Measurements from ENCODE around the gene DPP4.

The DPP4 gene

DNA sequence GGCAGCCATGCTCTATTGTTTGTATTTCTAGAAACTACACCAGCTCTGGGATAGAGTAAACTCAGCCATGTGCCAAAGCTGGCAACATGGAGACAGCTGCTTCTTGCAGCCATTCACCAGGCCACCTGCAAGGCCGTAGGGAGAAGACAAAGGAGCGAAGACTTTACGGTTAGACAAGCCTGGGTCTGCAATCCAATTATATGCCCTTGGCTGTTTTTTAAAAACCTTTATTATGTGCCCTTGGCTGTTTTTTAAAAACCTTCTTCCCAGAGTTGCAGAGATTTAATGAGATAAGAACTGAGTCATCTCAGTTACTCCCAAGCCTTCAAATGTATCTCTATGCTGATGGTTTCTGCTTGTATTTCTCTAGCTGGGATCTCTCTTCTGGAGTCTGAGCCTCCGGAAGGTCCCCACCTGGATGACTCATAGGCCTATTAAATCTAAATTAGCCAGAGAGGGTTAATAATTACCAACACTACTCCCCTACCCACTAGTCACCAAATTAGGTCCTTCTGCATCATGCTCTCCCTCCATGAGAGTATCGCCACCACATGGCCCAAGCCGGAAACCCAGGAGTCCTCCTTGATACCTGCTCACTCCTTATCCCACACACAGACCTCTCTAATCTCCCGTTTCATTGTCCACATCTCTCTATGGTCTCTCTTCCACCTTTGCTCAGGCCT is 17.5 kb upstream of the DPP4 start:
- H3K9ac ChIP-seq (ENCODE audit: low read length): no peak overlapping the region
- H2AFZ ChIP-seq (ENCODE audit: low read depth, low read length): no peak overlapping the region
- no peaks in the 10 kb centered on the region for H3K36me3 ChIP-seq (replicated peaks; ENCODE audit: low read depth, low read length)
- H4K20me1 ChIP-seq (ENCODE audit: insufficient read depth, low read length): no peaks in the 10 kb centered on the region
- H3K27me3 ChIP-seq (ENCODE audit: low read depth, low read length): no peaks in the 10 kb centered on the region
- no peak overlapping the region for H3K4me3 ChIP-seq (ENCODE audit: low read length)
- H3K4me2 ChIP-seq (ENCODE audit: low read length): no peak overlapping the region
- H3K27ac ChIP-seq (ENCODE audit: low read length): no peak overlapping the region
- no peaks in the 10 kb centered on the region for H3K79me2 ChIP-seq (ENCODE audit: low read length)
- no peaks in the 10 kb centered on the region for H3K9me3 ChIP-seq (ENCODE audit: insufficient read depth, low read length)
- peaks cover 6% of the 10 kb centered on the region; the same call in 1 of the 2 replicates for H3K4me1 ChIP-seq (ENCODE audit: low read length)
- TF ChIP-seq, protein P1, sequence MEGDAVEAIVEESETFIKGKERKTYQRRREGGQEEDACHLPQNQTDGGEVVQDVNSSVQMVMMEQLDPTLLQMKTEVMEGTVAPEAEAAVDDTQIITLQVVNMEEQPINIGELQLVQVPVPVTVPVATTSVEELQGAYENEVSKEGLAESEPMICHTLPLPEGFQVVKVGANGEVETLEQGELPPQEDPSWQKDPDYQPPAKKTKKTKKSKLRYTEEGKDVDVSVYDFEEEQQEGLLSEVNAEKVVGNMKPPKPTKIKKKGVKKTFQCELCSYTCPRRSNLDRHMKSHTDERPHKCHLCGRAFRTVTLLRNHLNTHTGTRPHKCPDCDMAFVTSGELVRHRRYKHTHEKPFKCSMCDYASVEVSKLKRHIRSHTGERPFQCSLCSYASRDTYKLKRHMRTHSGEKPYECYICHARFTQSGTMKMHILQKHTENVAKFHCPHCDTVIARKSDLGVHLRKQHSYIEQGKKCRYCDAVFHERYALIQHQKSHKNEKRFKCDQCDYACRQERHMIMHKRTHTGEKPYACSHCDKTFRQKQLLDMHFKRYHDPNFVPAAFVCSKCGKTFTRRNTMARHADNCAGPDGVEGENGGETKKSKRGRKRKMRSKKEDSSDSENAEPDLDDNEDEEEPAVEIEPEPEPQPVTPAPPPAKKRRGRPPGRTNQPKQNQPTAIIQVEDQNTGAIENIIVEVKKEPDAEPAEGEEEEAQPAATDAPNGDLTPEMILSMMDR (IDR thresholded peaks at IDR 0.05; ENCODE audit: low read depth, low read length): peak; percentile 49
- no peak for TF ChIP-seq EZH2phosphoT487 (IDR thresholded peaks at IDR 0.05; ENCODE audit: low read depth)

DNA sequence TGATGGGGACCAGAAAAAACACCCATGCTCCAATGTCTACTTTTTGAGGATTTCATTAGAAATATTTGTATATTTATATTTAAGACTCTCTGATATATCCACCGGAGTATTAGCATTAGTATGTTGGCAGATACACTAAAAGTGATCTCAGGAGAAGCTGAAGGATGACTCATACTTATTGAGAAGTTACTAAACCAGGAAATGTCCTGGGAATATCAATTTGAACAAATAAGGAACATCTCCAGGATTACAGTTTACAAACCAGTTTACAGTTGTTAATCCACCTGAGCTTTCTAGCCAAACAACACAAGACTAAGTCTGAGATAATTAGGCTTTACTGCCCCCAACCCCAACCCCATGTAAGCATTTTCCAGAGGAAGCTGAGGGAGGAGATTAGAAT is 16.1 kb upstream of the DPP4 start:
- Histone ChIP-seq H3K4me1 (ENCODE audit: low read length) (peaks cover 6% of the 10 kb centered on the region; the same call in 1 of the 2 replicates), H3K9ac (ENCODE audit: low read length) (no peak overlapping the region), H3K4me3 (ENCODE audit: low read length) (no peak overlapping the region), H4K20me1 (ENCODE audit: insufficient read depth, low read length) (no peaks in the 10 kb centered on the region), H3K9me3 (ENCODE audit: insufficient read depth, low read length) (no peaks in the 10 kb centered on the region), H3K79me2 (ENCODE audit: low read length) (no peaks in the 10 kb centered on the region), H3K27me3 (ENCODE audit: low read depth, low read length) (no peaks in the 10 kb centered on the region), H3K4me2 (ENCODE audit: low read length) (no peak overlapping the region), H3K27ac (ENCODE audit: low read length) (no peak overlapping the region), H2AFZ (ENCODE audit: low read depth, low read length) (no peak overlapping the region), H3K36me3 (replicated peaks; ENCODE audit: low read depth, low read length) (no peaks in the 10 kb centered on the region)
- TF ChIP-seq EZH2phosphoT487 (IDR thresholded peaks at IDR 0.05; ENCODE audit: low read depth): no peak
- TF ChIP-seq, protein P1 (IDR thresholded peaks at IDR 0.05; ENCODE audit: low read depth, low read length): no peak

DNA sequence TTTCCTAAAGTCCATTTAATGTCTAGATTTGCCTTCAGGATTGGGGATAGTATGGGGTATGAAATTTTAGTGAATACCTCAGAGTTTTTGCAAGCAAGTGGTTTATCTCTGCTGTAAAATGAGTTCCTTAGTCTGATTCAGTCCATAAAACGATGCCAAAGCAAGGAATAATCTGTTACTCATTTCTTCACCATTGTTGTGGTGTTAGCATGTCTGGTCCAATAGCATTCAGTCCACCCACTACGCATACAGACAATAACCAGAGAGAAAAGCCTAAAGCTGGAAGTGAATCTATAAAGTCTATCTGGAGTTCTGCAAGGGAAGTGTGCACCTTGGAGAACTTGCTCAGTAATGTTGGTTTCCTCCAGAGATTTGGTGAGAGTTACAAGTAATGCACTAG is 12.9 kb upstream of the DPP4 start:
- Histone ChIP-seq H3K36me3 (replicated peaks; ENCODE audit: low read depth, low read length) (no peaks in the 10 kb centered on the region), H3K79me2 (ENCODE audit: low read length) (no peaks in the 10 kb centered on the region), H3K4me1 (ENCODE audit: low read length) (peaks cover 6% of the 10 kb centered on the region; the same call in 1 of the 2 replicates), H3K27ac (ENCODE audit: low read length) (no peak overlapping the region), H3K9me3 (ENCODE audit: insufficient read depth, low read length) (no peaks in the 10 kb centered on the region), H3K4me3 (ENCODE audit: low read length) (no peak overlapping the region), H3K9ac (ENCODE audit: low read length) (no peak overlapping the region), H3K27me3 (ENCODE audit: low read depth, low read length) (peaks cover 2% of the 10 kb centered on the region; the same call in 1 of the 2 replicates), H2AFZ (ENCODE audit: low read depth, low read length) (no peak overlapping the region), H3K4me2 (ENCODE audit: low read length) (no peak overlapping the region), H4K20me1 (ENCODE audit: insufficient read depth, low read length) (no peaks in the 10 kb centered on the region)
- no peak for TF ChIP-seq EZH2phosphoT487 (IDR thresholded peaks at IDR 0.05; ENCODE audit: low read depth)
- TF ChIP-seq, protein P1 (IDR thresholded peaks at IDR 0.05; ENCODE audit: low read depth, low read length): no peak

DNA sequence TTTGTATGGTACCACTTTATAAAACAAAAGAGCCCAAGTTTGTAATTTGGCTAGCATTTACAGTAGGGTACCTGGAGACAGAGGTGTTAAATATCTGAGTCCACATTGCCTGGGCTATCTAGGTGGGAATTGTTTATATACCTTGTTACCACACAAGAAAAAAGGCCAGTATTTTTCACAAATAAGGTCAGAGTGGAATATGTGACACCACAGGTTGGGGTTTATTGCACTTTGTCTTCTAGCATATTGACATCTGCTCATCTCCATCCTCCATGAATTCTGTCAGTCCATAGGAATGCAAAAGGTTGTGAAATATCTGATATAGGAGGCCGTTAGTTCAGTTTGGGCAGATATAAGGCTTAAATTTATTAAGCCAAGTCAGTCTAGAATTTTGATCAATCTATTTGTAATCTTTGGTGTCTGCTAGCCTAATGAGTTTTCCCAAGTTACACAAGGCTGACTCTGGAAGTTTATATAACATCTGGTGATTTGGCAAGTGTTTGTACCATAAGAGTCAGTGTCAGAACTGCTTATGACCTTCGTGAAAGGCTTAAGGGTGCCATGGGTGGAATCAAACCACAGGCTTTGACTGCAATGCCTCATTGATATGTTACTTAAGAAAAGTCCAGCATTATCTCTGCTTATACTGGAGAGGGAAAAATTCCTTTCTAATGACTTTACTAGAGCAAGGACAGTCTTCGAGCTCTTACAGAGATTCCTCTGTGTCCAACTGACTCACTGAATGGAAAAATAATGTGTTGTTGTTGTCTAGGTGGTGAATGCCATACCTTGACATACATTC is 11.3 kb upstream of the DPP4 start:
- Histone ChIP-seq H2AFZ (ENCODE audit: low read depth, low read length) (no peak overlapping the region), H3K4me2 (ENCODE audit: low read length) (no peak overlapping the region)
- TF ChIP-seq EZH2phosphoT487 (IDR thresholded peaks at IDR 0.05; ENCODE audit: low read depth): no peak
- TF ChIP-seq, protein P1 (IDR thresholded peaks at IDR 0.05; ENCODE audit: low read depth, low read length): no peak

More for the DNA sequence above, 11.3 kb upstream of the DPP4 start:
- H3K27me3 ChIP-seq (ENCODE audit: low read depth, low read length): peaks cover 2% of the 10 kb centered on the region; the same call in 1 of the 2 replicates
- H3K4me1 ChIP-seq (ENCODE audit: low read length): no peaks in the 10 kb centered on the region
- H3K79me2 ChIP-seq (ENCODE audit: low read length): no peaks in the 10 kb centered on the region
- H3K9me3 ChIP-seq (ENCODE audit: insufficient read depth, low read length): no peaks in the 10 kb centered on the region
- H3K9ac ChIP-seq (ENCODE audit: low read length): no peak overlapping the region
- H4K20me1 ChIP-seq (ENCODE audit: insufficient read depth, low read length): no peaks in the 10 kb centered on the region
- no peaks in the 10 kb centered on the region for H3K36me3 ChIP-seq (replicated peaks; ENCODE audit: low read depth, low read length)
- no peak overlapping the region for H3K27ac ChIP-seq (ENCODE audit: low read length)
- no peak overlapping the region for H3K4me3 ChIP-seq (ENCODE audit: low read length)
